ENCODE data around the gene SLC2A9. TPM values are rescaled to one million over a fixed set of nuclear protein-coding genes. Genes with fewer than 3 reads are reported as not detected.

The SLC2A9 gene
- total RNA-seq, 4 donors from 2014 or later, result 5.6 to 10.5 (median 6.5) TPM

GRCh38 chr4:9994246-9994847 is 26.9 kb downstream of the SLC2A9 start:
- no peak overlapping the region for H3K4me3 ChIP-seq
- H3K27ac ChIP-seq (replicated peaks in 1 of 4), result no peak overlapping the region
- H3K9me3 ChIP-seq, result no peaks in the 10 kb centered on the region
- no peak for DNase-seq (ENCODE audit: extremely low spot score)
- WGBS, result 96% methylated on average over 3 of the region's 3 CpGs
- H3K36me3 ChIP-seq, result peaks cover 0 to 20% (median 0%) of the 10 kb centered on the region in 4 donors
- no peak for TF ChIP-seq POLR2AphosphoS5 (IDR thresholded peaks at IDR 0.05)
- no peak for TF ChIP-seq CTCF (IDR thresholded peaks at IDR 0.05)
- no peak for TF ChIP-seq EP300 (IDR thresholded peaks at IDR 0.05)
- TF ChIP-seq POLR2A (IDR thresholded peaks at IDR 0.05; ENCODE audit: low read depth), result no peak
- H3K27me3 ChIP-seq, result no peaks in the 10 kb centered on the region
- intact Hi-C loops (cut with DNase I), result no loop called here
- no peaks in the 10 kb centered on the region for H3K4me1 ChIP-seq

DNA sequence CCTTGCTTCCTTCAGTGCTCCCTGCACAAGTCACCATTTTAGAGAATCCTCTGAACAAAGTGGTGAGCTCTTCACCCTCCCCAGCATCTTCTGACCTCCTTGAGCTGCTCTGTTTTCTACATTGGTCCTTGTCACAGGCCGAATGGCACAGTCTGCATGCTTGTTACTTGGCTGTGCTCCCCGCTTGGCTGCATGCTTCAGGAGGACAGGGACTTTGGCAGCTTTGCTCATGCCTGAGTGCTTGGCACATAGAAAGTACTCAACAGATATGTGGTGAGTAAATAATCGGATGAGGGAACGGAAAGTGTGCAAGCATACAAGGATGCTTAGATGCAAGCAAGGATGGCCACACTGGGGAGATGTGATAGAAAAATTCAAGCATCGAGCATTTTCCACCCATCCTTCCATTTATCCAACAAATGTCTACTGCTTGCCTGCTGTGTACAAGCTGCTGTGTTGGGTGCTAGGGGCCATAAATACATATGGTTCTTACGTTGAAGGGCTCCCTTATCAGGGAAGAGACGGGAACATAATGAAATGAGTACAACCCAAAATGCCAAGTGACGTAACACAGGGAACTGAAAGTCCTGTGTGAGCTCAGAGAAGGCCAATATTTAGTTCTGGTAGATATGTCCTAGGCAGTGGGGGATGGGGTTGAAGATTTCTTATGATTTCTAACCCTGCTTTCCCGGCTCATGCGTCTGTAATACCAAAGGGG is 31.2 kb downstream of the SLC2A9 start:
- no peaks in the 10 kb centered on the region for H3K9me3 ChIP-seq
- no peak for TF ChIP-seq POLR2A (IDR thresholded peaks at IDR 0.05; ENCODE audit: low read depth)
- no peak for TF ChIP-seq POLR2AphosphoS5 (IDR thresholded peaks at IDR 0.05)
- no peak for TF ChIP-seq EP300 (IDR thresholded peaks at IDR 0.05)
- 85% methylated on average over 10 of the region's 10 CpGs for WGBS
- H3K27ac ChIP-seq (replicated peaks in 1 of 4), result no peak overlapping the region
- DNase-seq (ENCODE audit: extremely low spot score), result peak; percentile 66
- no peaks in the 10 kb centered on the region for H3K27me3 ChIP-seq
- H3K4me3 ChIP-seq, result no peak overlapping the region
- intact Hi-C loops (cut with DNase I), result no loop called here
- H3K4me1 ChIP-seq, result peaks cover 0 to 16% (median 3%) of the 10 kb centered on the region in 4 donors
- H3K36me3 ChIP-seq, result peaks cover 0 to 9% (median 1%) of the 10 kb centered on the region in 4 donors

DNA sequence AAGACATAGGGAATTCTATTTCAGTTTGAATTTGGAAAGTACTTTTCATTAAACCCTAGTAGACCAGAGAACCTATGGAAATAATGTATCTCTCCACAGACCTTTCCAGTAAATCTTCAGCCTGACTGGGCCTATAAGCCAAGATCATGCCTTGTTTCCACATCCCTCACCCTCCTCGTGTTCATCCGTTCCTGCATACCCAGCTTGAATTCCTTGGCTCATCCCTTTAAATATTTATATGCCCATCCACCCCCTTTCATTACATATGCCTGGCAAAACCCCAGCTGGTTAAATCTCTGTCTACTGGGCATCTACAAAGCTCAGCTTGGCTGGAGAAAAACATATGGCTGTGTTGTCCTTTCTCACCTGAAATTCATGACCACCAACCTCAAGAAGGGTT is 32.4 kb downstream of the SLC2A9 start:
- peak; percentile 45 for DNase-seq (ENCODE audit: extremely low spot score)
- no peak overlapping the region for H3K27ac ChIP-seq (replicated peaks in 1 of 4)
- H3K27me3 ChIP-seq, result no peaks in the 10 kb centered on the region
- 44% methylated on average over 2 of the region's 2 CpGs for WGBS
- H3K9me3 ChIP-seq, result no peaks in the 10 kb centered on the region
- no peak overlapping the region for H3K4me3 ChIP-seq
- intact Hi-C loops (cut with DNase I), result no loop called here
- peaks cover 0 to 5% (median 0%) of the 10 kb centered on the region in 4 donors for H3K36me3 ChIP-seq
- peaks cover 0 to 16% (median 3%) of the 10 kb centered on the region in 4 donors for H3K4me1 ChIP-seq
- TF ChIP-seq POLR2A (IDR thresholded peaks at IDR 0.05; ENCODE audit: low read depth), result no peak
- TF ChIP-seq EP300 (IDR thresholded peaks at IDR 0.05), result no peak
- no peak for TF ChIP-seq POLR2AphosphoS5 (IDR thresholded peaks at IDR 0.05)
- no peak for TF ChIP-seq CTCF (IDR thresholded peaks at IDR 0.05)

DNA sequence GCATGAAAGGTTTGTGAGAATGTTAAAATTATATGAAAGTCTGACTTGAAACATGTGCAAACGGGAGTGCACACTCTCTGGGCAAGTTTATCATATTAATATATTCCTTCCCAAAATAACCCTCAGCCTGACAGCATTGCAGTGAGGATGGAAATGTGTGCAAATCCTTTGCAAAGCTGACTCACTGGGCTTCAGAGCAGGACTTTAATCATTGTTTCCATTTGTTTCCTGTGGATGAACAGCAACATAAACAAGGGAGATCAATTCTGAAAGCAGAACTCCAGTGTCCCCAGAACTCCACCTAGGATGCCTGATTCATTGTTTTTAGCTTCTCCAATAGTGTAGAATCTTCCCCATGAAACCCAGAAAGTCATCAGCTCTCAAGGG is 32.9 kb downstream of the SLC2A9 start:
- no peak for TF ChIP-seq EP300 (IDR thresholded peaks at IDR 0.05)
- TF ChIP-seq CTCF (IDR thresholded peaks at IDR 0.05), result no peak
- no peak for TF ChIP-seq POLR2A (IDR thresholded peaks at IDR 0.05; ENCODE audit: low read depth)
- no peak for TF ChIP-seq POLR2AphosphoS5 (IDR thresholded peaks at IDR 0.05)
- Histone ChIP-seq H3K4me1 (peaks cover 0 to 16% (median 3%) of the 10 kb centered on the region in 4 donors), H3K36me3 (peaks cover 0 to 5% (median under 1%) of the 10 kb centered on the region in 4 donors), H3K27ac (replicated peaks in 1 of 4) (no peak overlapping the region), H3K27me3 (no peaks in the 10 kb centered on the region), H3K9me3 (no peaks in the 10 kb centered on the region), H3K4me3 (no peak overlapping the region)
- 21% methylated on average over 1 of the region's 1 CpG for WGBS
- no peak for DNase-seq (ENCODE audit: extremely low spot score)
- intact Hi-C loops (cut with DNase I), result no loop called here

DNA sequence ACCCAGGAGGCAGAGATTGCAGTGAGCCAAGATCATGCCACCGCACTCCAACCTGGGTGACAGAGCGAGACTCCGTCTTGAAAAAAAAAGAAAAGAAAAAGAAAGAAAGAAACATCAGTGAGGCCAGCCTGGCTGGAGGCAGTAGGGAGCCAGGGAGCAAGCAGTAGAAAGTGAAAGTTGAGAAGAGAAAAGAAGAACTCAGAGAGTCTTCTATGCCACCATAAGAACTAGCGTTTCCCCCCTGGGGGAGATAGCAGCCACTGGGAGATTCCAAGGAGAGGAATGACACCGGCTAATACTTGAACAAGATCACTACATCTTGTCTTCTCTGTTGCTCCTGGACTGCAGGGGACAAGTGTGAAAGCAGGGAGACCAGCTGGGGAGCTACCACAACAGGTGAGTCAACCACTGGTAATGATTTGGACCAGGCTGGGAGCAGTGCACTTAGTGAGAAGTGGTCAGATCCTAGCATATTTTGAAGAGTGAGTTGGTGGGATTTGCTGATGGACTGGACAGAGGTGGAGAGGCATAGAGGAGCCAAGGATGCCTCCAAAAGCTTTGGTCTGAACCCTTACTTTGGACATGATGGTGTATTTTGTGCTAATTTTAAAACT is 33.4 kb downstream of the SLC2A9 start:
- Histone ChIP-seq H3K4me3 (no peak overlapping the region), H3K27ac (replicated peaks in 1 of 4) (no peak overlapping the region), H3K9me3 (no peaks in the 10 kb centered on the region), H3K36me3 (peaks cover 0 to 5% (median 2%) of the 10 kb centered on the region in 4 donors), H3K27me3 (no peaks in the 10 kb centered on the region), H3K4me1 (peaks cover 0 to 16% (median 3%) of the 10 kb centered on the region in 4 donors)
- DNase-seq (ENCODE audit: extremely low spot score), result peak; percentile 26
- intact Hi-C loops (cut with DNase I), result no loop called here
- WGBS, result 84% methylated on average over 5 of the region's 5 CpGs
- TF ChIP-seq CTCF (IDR thresholded peaks at IDR 0.05) (no peak), POLR2AphosphoS5 (IDR thresholded peaks at IDR 0.05) (no peak), POLR2A (IDR thresholded peaks at IDR 0.05; ENCODE audit: low read depth) (no peak), EP300 (IDR thresholded peaks at IDR 0.05) (no peak)
